Nephron (organoid): ENCODE data around the gene SLC6A13.

ENCODE experiments used
- H3K27ac Mint-ChIP-seq, 3 experiments: 2 replicates each; pipeline ENCODE4 v1.8.0; 2020; ENCODE audit warnings: mixed read lengths in 3 of 3, mild to moderate bottlenecking in 2 of 3, moderate library complexity in 1 of 3
- H3K27me3 Mint-ChIP-seq: 2 replicates; pipeline ENCODE4 v1.8.0; 2021; ENCODE audit warnings: low read depth, mild to moderate bottlenecking, moderate library complexity, mixed read lengths
- H3K36me3 Mint-ChIP-seq: 2 replicates; pipeline ENCODE4 v1.8.0; 2020; ENCODE audit warnings: low read depth, mixed read lengths
- H3K4me1 Mint-ChIP-seq: 2 replicates; pipeline ENCODE4 v1.8.0; 2020; ENCODE audit warnings: mixed read lengths
- H3K4me3 Mint-ChIP-seq, 3 experiments: 2 replicates each; pipeline ENCODE4 v1.8.0; 2020; ENCODE audit warnings: mild to moderate bottlenecking in 3 of 3, mixed read lengths in 3 of 3, moderate library complexity in 2 of 3
- H3K9me3 Mint-ChIP-seq: 2 replicates; pipeline ENCODE4 v1.8.0; 2020; ENCODE audit warnings: mixed read lengths
- TF ChIP-seq, protein P1 (sequence below), 3 experiments: fragments of 200-600 bp; sonication (generic); IDR thresholded peaks; one replicate each; pipeline ENCODE4 v1.5.0; 2021; ENCODE audit warnings: antibody characterized with exemption in 3 of 3; ENCODE audit not compliant: unreplicated experiment in 3 of 3

Gene SLC6A13

DNA sequence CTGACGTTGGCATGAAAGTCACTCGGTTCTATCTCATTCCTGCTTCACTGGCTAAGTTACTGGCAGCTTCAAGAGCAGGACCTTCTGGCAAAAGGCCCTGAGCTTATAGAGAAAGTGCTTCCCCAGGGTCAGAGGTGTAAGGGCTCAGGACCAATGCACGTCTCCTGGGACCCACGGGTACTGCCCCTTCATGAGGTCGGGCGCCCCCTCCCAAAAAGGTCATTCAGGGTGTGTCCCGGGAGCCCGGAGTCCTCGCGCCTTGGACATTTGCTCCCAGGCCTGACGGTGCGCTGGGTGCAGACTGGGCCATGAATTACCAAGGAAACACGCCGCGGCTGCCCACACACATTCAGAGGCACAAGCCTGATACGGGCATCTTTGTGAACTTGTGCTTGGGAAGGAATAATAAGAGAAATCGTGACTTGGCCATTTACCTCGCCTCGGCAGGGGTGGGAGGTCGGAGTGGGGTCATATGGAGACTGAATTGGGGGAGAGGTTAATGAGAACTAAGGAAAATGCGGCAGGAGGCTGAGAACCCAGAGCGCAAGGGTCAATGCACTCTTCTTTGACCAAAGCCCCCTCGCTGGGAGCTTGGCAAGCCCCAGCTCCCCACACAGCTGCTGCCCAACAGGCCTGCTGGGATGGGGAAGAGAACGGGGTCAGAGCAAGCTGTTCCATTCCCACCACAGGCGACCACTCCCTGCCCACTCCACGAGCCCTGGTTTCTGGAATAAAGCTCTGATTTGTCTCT is 33.0 kb downstream of the SLC6A13 start:
- no peak overlapping the region for H3K4me3 Mint-ChIP-seq

DNA sequence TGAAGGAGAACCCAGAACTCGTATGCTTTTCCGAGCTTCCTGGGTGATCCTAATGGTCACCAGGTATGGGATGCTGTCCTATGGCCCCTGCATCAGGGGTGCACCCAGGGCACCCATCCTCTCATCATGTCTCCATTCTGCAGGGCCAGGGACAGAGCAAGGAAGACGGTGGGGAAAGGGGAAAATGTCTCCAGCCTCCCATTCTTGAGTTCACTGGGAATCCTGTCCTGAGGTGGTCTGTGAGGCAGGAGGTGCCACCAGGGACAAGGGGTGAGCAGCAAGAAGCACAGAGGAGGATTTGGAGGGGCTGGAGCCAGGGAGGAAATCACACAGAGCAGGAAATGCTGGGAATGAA is 33.8 kb downstream of the SLC6A13 start:
- peak overlapping the region in 1 of 3 experiments; percentile 58 for H3K27ac Mint-ChIP-seq

More for the DNA sequence above, 33.0 kb downstream of the SLC6A13 start:
- Mint-ChIP-seq H3K9me3 (peaks cover 2% of the 10 kb centered on the region), H3K36me3 (peaks cover 7% of the 10 kb centered on the region), H3K27ac (peak overlapping the region in 1 of 3 experiments; percentile 8), H3K4me1 (peaks cover 69% of the 10 kb centered on the region), H3K27me3 (no peaks in the 10 kb centered on the region)
- TF ChIP-seq, protein P1, sequence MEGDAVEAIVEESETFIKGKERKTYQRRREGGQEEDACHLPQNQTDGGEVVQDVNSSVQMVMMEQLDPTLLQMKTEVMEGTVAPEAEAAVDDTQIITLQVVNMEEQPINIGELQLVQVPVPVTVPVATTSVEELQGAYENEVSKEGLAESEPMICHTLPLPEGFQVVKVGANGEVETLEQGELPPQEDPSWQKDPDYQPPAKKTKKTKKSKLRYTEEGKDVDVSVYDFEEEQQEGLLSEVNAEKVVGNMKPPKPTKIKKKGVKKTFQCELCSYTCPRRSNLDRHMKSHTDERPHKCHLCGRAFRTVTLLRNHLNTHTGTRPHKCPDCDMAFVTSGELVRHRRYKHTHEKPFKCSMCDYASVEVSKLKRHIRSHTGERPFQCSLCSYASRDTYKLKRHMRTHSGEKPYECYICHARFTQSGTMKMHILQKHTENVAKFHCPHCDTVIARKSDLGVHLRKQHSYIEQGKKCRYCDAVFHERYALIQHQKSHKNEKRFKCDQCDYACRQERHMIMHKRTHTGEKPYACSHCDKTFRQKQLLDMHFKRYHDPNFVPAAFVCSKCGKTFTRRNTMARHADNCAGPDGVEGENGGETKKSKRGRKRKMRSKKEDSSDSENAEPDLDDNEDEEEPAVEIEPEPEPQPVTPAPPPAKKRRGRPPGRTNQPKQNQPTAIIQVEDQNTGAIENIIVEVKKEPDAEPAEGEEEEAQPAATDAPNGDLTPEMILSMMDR (IDR thresholded peaks at IDR 0.05; ENCODE audit: unreplicated experiment in 3 of 3): no peak

DNA sequence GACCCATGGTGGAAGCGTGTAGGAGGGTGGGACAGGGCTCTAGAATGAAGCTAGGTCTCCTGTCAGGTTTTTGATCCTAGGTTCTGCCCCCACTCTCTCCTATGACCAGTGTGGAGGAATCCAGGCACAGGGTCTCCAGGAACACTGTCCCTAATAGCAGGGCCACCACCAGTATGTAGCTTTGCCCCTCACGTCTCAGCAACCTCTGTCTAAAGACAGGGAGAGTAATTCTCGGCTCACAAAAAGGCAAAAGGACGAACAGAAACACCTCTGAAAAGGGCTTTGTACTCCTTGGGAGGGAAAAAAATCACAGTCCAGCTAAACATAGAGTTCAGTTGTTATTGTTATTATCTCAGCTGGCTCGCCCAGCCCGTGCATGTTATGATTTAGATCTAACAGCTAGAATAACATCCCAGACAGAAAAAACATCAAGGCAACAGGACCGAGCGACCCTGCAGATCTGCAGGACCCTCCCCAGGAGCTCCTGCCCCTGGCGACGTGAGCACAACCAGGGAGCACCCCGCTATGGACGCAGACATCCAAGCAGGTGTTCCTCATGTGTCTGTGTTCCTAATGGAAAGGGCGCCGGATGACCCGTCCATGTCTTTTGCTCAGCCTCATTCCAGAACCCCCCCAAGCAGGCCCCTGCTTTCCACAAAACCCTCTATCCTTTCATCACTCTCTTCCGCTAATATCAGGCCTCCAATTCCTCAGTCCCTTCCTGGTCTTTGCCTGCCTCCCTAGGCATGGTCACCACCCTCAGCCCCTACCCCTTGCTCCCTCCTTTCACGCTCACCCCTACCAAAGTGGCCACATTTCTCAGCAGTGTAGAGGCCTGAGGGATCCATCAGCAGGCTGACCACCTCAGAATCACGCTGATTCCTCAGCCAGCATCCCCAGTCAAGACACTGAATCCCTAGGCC is 34.5 kb downstream of the SLC6A13 start:
- H3K27ac Mint-ChIP-seq: peak overlapping the region; percentile 35 to 75 (median 58)
- no peaks in the 10 kb centered on the region for H3K27me3 Mint-ChIP-seq
- H3K9me3 Mint-ChIP-seq: no peaks in the 10 kb centered on the region
- H3K4me3 Mint-ChIP-seq: peak overlapping the region in 2 of 3 experiments; percentile 13 to 23
- TF ChIP-seq, protein P1 (IDR thresholded peaks at IDR 0.05; ENCODE audit: unreplicated experiment in 3 of 3): no peak
- peaks cover 66% of the 10 kb centered on the region for H3K4me1 Mint-ChIP-seq
- H3K36me3 Mint-ChIP-seq: no peaks in the 10 kb centered on the region

More for the DNA sequence above, 33.8 kb downstream of the SLC6A13 start:
- H3K4me1 Mint-ChIP-seq: peaks cover 68% of the 10 kb centered on the region
- peaks cover 6% of the 10 kb centered on the region for H3K36me3 Mint-ChIP-seq
- peak overlapping the region in 2 of 3 experiments; percentile 4 to 13 for H3K4me3 Mint-ChIP-seq
- no peaks in the 10 kb centered on the region for H3K27me3 Mint-ChIP-seq
- TF ChIP-seq, protein P1 (IDR thresholded peaks at IDR 0.05; ENCODE audit: unreplicated experiment in 3 of 3): no peak
- peaks cover 2% of the 10 kb centered on the region for H3K9me3 Mint-ChIP-seq

DNA sequence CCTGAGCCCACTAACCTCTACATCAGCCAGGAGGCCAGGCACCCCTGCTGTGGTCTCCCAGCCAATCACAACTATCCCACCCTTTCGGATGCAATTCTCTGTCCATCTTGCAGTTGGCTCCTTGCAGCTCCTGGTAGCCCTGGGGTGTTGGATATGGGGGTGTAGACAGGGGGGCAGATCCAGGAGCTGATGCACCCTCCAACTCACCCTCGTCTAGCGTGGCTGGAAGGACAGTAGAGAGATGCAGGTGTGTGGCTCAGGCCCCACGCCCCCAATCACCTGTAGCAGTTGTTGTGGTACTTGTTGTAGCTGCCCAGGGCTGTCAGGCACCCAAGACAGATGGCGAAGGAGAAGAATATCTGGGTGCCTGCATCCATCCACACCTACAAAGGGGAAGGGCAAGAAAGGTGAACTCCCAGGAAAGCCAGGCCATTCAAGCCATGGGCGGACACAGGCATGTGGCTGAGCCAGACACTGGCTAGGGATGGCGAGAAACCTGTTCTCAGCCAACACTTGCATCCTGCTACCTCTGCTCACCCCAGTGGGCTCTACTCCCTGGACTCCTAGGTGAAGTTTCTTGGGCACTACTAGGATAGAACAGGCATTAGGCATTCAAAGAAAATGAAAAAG is 35.2 kb downstream of the SLC6A13 start:
- Mint-ChIP-seq H3K4me3 (no peak overlapping the region), H3K9me3 (no peaks in the 10 kb centered on the region), H3K4me1 (peaks cover 62% of the 10 kb centered on the region), H3K36me3 (no peaks in the 10 kb centered on the region), H3K27ac (peak overlapping the region in 1 of 3 experiments; percentile 58), H3K27me3 (no peaks in the 10 kb centered on the region)
- TF ChIP-seq, protein P1 (IDR thresholded peaks at IDR 0.05; ENCODE audit: unreplicated experiment in 3 of 3): no peak

DNA sequence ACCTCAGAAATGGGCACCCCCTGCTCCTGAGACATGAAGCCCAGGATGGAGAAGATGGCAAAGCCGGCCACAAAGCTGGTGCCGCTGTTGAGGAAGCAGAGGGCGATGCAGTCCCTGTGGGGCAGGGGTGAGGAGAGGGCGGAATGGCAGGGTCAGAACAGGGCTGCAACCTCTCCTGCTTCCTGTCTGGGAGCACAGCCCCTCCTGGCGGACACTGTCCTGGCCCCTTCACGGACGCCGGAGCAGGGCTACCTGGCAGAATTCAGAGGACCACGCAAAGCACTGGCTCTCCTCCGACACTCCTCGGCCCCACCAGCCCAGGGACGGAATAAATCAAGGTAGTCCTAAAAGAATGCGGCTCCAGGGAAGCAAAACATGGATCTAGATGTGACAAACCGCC is 36.2 kb downstream of the SLC6A13 start:
- no peaks in the 10 kb centered on the region for H3K27me3 Mint-ChIP-seq
- no peaks in the 10 kb centered on the region for H3K9me3 Mint-ChIP-seq
- TF ChIP-seq, protein P1 (IDR thresholded peaks at IDR 0.05; ENCODE audit: unreplicated experiment in 3 of 3): no peak
- H3K36me3 Mint-ChIP-seq: no peaks in the 10 kb centered on the region
- H3K27ac Mint-ChIP-seq: no peak overlapping the region
- peaks cover 55% of the 10 kb centered on the region for H3K4me1 Mint-ChIP-seq
- no peak overlapping the region for H3K4me3 Mint-ChIP-seq
